Activated CD8-positive, alpha-beta memory T cell treated with anti-CD3 and anti-CD28 coated beads for 24 hours (primary cell): ENCODE measurements around the gene MEGF6.

Source experiments
- DNase-seq: peaks from one replicate; pipeline ENCODE4 v3.0.0-alpha.2; 2020

The MEGF6 gene

DNA sequence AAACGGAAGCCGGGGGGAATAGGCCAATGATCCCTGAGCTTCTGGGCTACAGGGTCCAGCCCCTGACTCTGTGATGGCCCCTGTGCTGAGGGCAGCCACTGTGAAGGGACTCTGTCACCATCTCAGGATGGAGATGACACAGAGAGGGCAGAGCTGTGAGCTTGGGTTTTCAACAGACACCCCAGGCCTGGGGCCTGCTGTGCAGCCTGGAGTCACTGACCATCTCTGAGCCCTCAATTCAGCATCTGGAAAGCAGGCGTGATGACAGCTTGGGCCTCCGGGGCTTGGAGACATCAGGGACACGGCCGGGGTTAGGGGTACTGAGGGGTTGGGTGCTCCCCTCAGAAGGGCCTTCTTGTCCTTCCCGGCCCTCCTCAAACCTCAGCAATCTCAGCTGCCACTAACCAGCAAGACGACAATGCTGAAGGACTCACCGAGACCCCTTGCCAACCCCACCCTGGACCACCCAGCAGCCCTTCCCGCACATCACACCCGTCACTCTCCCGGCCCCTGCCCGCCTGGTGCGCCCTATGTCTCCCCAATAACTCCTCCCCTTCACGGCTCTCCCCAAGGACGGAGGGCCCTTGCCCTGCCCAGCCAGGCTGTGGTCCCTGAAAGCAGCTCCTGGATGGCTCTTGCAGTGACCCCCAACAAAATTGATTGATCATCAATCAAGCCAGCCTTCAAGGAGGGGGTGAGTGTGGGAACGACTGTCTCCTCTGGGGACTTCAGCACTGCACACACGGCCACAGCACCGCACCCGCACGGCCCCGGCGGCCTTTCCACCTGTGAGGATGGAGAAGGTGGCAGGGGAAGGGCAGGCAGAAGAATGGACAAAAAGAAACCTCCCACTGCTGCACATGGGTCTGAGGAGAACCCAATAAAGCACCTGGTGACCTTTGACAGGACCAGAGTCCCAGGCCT lies 4.3 kb downstream of the MEGF6 start:
- DNase-seq = no peak

GRCh38 chr1:3604997-3605823 lies 6.1 kb downstream of the MEGF6 start:
- DNase-seq = no peak

DNA sequence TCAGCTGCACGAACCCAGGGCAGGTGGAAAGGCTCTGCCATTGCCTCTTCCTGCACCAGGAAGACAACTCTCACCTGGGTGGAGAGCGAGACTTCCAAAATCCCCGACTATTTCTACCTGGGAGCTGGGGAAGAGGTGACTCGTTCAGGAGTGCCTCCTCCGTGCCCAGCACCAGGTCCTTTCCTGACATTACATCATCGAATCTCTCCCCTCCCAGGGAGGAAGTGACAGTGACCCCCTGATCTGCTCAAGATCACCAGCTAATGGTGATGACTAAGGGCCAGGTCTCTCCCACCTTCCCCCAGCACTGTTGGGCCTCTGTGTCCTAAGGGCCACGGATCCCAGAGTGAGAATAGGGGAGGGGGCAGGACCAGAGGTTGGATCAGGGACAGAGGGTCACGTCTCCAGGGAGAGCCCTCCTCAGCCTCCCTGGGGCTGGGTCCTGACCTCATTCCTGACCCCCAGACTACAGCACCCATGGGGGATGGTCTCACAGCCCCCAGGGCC lies 6.8 kb downstream of the MEGF6 start:
- no peak for DNase-seq

DNA sequence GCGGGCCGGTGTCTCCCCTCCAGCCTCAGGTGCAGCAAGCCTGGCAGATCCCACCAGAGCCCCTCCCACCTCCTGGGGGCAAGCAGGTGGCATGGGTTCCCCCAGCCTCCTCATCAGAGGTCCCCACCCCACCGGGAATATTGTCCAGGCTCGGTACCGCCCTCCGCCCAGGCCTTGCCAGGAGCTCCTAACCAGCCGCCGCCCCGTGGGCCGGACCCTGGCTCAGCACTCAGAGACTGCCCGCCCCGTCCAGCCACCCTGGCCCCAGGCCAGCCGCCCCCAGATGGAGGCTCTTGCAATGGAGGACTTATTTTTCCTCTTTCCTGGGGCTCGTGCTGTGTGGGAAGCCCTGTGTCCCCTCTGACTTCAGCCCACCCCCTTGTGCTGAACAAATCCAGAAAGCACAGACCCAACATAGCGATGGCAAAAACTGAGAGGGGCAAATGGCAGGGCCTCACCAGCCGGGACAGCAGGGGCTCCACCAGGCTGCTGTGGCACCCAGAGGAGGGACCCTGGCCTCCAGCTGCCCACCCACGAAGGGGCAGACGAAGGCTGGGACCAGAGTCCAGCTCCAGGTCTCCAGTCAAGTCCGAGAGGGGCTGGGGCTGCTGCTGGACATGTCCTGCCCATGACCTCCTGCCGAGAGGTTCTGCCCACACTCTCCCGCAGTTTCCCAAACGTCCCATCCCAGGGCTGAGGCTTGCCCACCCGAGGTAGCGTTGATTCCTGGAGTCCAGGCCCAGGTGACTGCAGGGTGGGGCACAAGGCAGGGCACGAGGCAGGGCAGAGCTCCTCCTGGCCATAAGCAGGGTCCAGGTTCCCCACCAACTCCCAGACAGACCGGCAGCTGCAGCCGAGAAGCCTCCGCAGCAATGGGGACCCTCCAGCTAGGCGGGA lies 7.5 kb downstream of the MEGF6 start:
- no peak for DNase-seq

DNA sequence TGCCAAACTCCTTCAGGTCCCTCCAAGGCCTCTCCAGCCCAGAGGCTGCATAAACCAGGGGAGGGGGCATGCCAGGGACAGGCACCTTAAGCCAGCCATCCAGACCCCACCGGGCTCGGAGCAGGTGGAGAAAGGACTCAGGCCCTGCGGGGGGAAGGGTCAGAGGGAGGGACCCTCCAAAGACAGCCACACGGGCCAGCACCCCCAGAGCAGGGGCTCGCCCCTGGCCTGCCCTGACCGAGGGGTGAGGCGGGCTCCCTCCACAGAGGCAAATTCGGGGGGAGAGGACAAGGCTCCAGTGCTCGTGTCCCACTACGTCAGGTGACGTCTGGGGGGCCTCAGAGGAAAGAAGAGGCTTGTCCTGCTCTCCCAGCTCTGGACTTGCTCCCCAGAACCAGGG lies 8.2 kb downstream of the MEGF6 start:
- DNase-seq = no peak

DNA sequence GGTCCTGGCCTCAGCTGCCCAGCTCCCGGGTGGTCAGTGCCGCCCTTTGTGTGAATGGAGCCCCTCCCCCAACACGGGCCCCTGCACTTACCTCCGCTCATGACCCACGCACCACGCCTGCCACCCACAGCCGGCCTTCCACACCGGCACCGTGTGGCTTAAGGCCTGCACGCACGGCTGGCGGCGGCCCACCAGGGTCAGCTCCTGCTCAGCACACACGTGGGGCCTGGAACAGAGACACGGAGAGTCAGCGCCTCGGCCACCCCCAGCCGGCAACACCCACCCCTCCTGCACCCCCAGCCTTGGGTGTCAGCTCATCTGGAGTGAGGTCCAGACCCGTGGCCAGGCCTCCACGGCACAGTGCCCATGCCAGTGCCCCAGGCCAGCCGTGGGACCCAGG lies 8.9 kb downstream of the MEGF6 start:
- DNase-seq = no peak

DNA sequence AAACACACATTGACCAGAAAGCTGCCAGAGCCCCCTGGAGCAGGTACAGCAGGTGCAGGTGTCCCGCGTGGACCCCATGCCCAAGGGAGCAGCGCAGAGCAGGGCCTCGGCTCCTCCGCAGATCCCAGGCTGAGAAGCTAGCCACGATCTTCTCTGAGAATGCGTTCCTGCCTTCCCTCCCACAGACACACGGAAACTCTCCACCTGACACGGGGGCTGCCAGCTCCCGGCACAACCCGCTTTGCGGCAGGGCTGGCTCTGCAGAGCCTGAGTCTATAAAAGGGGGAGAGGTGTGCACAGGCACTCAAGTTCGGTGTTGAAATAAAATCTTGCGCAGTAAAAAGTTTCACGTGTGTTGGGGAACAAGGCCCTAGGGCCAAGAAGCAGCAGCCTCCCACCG lies 9.6 kb downstream of the MEGF6 start:
- no peak for DNase-seq

DNA sequence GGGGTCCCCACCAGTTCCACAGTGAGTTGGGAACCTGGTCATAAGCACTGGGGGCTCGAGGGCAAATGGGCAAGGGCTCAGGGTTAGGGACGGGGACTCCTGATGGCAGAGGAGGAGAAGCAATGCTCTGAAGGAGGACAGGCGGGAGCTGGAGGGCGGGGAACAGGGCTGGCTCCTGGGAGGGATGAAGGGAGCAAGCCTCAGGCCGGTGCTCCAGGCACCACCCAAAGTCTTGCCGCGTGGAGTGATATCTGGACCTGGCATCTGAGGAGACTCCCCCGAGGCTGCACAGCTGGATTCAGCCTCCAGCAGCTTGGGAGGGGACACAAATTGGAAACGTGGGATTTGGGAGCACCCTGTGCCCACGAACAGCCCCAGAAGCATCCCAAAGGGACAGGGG lies 11.0 kb downstream of the MEGF6 start:
- DNase-seq = no peak

DNA sequence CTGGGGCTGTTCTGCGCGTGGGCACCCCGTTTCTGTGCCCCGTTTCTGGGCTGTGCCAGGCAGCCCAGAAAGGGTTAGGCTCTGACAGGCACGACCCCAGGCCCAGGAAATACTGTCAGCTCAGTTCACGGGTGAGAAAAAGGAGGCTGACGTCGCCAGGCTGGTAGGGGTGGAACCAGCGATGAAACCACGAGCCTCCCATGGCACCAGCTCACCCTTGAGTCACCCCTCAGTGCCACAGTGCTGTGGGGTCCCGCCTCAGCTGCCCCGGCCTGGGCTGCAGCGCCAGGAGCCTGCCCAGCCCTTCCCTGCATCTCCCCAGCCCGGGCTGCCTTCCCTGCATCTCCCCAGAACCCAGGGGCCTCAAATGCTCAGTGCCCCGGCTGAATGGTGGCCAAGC lies 11.5 kb downstream of the MEGF6 start:
- no peak for DNase-seq

DNA sequence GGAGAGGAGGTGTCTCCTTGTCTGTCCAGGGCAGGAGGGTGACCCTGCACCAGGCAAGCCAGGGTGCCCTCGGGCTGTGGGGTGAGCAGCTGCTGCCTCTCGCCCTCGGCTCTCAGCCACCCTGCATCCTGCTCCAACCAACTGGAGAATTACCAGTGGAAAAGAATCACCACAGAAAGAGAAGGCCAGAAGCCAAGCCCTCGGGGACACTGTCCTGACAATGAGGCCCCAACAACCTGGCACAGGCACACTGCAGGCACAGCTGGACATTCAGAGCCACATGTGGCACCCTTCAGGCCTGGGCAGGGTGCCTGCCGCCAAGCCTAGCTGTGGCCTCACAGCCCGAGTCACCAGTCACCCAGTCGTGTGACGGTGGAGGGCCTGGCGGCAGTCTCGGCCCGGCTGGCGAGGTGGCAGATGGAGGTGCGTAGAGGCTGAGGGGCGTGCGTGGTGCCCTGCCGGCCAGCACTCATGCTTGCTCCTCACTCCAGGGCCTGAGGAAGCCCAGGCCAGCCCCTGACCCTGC lies 12.0 kb downstream of the MEGF6 start:
- no peak for DNase-seq

DNA sequence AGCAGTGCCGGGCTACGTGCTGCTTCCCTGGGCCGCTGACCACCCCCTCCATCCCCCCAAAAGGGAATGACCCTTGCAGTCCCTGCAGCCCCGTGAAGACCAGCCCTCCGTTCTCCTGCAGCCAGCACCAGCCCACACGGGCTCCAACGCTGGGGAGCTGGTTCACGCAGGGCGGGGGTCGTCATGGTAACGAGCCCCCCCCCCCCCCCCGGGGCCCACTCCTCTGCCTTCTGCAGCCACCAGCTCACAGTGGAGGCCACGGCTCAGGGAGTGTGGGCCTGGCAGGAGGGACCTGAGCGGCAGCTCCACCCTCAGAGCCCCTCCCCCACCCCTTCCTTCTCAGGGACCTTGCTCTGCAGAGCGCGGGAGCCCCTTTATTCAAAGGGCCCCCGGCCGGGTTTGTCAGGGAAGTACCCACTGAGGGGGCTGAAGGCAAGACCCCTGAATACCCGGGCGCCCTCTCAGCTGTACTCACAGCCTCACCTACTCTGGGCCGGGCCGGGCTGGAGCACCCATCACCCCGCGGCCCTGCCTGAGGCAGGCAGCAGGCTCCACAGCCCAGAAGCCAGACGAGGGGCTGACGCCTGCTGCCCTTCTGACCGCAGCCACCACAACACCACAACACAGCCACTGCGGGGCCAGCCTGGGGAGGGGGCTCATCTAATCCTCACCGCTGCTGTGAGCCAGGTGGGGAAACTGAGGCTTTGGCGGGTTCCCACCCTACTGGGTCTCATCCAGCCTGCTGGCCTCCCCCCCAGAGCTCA lies 12.6 kb downstream of the MEGF6 start:
- peak; percentile 73 for DNase-seq

- peak; percentile 78 for DNase-seq
Measured at GRCh38 chr1:3598051-3598491, 13.2 kb downstream of the MEGF6 start.

DNA sequence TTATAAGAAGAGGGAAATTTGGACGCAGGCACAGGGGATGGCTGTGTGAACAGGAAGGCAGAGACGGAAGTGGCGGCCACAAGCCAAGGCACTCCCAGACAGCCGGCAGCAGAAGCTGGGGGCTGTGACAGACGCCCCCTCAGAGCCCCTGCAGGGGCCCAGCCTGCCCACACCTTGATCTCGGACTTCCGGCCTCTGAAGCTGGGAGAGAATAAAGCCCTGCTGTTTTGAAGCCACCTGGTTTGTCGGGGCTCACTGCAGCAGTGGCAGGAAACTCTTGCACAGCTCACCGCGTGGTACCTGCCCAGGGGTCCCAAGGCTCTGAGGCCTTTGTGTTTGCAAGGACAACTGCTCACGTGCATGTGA lies 13.7 kb downstream of the MEGF6 start:
- peak; percentile 82 for DNase-seq

DNA sequence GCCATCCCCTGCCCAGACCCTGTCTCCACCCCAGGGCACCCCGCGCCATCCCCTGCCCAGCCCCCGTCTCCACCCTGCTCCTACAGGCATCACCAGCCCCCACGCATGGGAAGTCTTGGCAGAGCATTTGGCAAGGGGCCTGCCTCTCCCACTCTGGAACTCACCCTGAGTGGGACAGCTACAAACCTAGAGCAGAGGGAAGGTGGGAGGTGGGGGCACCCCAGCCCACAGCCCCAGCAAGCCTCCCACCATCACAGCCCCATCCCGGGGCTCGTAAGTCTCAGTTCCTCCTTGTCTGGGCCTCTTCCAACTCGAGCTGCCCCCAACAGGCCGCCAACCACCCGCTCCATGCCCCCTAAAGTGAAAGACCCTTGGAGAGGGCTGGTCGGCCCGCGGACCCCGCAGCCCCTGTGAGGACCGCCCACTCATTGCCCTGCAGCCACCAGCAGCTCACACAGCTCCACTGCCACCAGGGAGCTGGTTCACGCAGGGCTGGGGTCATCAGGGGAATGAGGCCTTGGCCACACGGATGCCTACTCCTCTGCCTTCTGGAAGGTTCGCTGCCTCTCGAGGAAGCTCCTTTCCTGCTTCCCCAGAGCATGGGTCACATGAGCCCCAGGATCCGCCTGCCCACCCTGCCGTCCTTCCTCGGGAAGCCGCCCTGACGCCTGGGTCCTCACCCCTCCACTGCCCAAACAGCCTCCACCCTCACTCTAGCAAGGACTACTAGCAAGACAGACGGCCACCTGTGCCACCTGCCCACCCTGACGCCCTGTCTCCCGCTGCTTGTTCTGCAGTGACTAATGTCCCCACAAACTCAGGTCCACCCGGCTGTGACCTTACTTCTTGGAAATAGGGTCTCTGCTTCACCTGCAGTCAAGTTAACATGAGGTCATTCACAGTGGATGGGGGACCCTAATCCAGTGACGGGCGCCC lies 14.4 kb downstream of the MEGF6 start:
- no peak for DNase-seq

DNA sequence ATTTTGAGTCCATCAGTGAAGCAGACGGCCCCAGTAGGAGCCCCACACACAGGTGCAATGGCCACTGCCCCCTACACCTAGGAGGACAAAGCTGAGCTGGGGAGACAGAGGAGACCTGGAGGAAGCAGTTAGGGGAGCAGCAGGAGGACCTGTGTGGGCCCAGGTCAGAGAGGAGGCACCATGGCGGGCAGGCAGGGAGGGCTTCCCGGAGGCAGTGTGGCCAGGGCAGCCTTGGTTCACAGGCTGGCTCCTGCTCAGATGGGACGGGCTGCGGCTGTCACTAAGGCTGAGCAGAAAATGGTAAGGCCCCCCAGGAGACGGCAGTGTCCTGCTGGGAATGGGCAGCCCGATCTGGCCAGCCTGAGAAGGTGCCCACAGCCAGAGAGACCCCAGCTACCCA lies 15.4 kb downstream of the MEGF6 start:
- DNase-seq = no peak

- DNase-seq = no peak
Measured at GRCh38 chr1:3594706-3595377, 16.5 kb downstream of the MEGF6 start.

- no peak for DNase-seq
Measured at GRCh38 chr1:3593745-3594144, 17.6 kb downstream of the MEGF6 start.

GRCh38 chr1:3593334-3593733 lies 18.0 kb downstream of the MEGF6 start:
- no peak for DNase-seq

GRCh38 chr1:3590951-3591865 lies 20.1 kb downstream of the MEGF6 start:
- DNase-seq = no peak
